NCI-H2107 (cell line): ENCODE measurements around the gene SLC25A39.
"Not testable (repeated sequence)": the region's sequence is repeated elsewhere in the genome, so short reads cannot be mapped to it uniquely, and the experiment has no call there.

ENCODE experiments used
- DNase-seq: peaks from one replicate; lab custom pipeline; 2025; lab: John Stamatoyannopoulos, UW

Gene SLC25A39

DNA sequence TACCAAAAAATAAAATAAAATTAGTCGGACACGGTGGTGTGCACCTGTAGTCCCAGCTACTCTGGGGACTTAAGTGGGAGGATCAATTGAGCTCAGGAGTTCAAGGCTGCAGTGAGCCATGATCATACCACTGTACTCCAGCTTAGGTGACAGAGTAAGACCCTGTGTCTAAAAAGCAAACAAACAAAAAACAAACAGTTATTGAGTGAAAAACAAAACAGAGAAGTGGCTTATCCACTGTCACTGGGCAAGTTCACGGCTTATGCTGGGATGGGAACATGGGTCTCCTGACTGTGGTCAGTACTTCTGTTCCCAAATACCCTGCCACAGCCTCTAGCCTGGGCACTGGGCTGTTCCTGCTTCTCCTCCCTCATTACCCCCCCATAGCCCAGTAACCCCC is 10.9 kb upstream of the SLC25A39 start:
- DNase-seq: no peak

DNA sequence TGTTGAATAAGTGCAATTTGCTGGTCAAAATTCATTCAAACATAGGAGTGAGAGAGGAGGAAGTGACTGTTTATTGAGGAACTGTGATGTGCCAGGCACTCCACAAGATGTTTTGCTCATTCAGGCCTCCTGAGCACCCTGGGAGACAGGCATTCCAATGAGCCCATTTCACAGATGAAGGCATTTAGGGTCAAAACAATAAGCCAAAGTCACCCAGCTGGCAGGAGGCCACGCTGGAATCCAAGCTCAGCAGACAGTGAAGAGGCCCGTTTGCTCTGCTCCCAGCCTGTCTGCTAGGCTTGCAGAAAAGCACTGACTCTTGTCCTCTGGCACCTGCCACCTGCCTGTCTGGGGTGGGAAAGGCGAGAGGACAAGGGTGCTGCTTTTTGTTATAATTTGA is 10.1 kb upstream of the SLC25A39 start:
- DNase-seq: no peak

DNA sequence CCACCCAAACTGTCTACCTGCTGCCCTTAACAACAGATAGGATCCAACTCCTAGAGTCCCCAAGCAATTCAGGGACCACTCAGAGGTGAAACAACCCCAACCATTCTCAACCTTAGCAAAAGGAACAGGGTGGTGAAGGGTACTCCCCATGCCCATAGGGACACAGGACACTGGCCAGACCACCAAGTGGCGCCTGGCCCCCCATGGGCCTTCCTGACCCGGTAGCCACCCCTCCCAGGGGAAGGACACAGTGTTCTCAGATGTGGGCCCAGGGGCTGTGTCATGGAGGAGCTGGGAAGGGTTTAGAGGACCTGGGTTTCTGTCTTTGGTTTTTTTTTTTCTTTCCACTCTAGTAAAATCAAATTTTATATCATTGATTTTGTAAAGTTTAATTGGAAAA is 9.7 kb upstream of the SLC25A39 start:
- DNase-seq: no peak

DNA sequence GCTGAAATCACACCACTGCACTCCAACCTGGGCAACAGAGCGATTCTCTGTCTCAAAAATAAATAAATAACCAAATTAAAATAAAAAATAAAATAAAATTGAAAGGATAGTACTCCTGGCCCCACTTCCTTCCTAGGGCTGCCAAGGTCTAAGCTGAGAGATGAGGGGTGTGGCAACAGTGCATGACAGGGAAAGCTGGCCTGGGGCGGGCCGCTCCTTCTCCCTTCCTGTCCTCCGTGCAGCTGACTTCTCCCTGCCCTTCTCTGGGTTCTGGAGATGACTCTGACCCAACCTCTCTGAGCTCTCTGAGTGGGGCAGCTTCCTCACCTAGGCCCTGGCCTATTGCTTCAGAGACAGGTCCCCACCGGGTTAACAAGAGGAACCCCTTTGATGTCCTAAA is 8.7 kb upstream of the SLC25A39 start:
- no peak for DNase-seq

DNA sequence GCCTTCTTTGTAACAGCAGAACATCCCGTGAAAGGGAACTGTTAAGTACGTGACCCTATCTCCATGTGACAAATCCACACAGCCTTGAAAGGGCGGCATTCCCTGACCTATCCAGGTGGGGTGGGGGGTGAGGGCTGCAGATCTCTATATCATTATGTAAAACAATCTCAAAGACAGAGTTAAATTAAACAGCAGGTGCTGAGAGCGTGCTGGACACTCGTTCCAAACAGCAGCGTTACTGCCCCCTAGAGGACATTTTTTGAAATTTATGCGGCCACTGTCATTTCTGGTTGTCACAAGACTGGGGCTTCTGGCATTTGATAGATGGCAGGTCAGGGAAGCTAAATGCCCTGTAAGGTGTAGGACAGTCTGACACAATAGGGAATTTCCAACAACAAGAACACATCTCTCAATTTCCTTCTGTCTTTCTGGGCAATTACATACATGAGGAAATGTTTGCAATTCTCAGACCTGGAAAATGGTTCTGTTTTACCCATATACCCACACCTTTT is 6.7 kb upstream of the SLC25A39 start:
- peak; percentile 50 for DNase-seq

DNA sequence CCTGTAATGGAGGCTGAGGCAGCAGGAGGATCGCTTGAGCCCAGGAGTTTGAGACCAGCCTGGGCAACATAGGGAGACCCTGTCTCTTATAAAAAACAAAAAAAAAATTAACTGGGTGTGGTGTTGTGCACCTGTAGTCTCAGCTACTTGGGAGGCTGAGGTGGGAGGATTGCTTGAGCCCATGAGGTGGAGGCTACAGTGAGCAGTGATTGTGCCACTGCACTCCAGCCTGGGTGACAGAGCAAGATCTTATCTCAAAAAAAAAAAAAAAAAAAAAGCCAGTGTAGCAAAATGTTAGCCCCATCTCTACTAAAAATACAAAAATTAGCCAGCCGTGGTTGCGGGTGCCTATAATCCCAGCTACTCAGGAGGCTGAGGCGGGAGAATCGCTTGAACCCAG is 5.6 kb upstream of the SLC25A39 start:
- DNase-seq: not testable (repeated sequence)

DNA sequence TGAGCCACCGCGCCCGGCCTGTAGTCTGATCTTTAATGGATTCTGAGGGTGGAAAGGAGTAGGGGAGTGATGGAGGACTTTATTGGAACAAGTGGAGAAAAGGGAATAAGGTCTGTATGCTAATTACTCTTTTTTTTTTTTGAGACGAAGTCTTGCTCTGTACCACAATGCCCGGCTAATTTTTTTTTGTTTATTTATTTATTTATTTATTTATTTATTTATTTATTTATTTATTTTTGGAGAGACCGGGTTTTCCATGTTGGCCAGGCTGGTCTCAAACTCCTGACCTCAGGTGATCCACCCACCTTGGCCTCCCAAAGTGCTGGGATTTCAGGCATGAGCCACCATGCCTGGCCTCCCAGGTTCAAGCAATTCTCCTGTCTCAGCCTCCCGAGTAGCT is 4.9 kb upstream of the SLC25A39 start:
- DNase-seq: not testable (repeated sequence)

DNA sequence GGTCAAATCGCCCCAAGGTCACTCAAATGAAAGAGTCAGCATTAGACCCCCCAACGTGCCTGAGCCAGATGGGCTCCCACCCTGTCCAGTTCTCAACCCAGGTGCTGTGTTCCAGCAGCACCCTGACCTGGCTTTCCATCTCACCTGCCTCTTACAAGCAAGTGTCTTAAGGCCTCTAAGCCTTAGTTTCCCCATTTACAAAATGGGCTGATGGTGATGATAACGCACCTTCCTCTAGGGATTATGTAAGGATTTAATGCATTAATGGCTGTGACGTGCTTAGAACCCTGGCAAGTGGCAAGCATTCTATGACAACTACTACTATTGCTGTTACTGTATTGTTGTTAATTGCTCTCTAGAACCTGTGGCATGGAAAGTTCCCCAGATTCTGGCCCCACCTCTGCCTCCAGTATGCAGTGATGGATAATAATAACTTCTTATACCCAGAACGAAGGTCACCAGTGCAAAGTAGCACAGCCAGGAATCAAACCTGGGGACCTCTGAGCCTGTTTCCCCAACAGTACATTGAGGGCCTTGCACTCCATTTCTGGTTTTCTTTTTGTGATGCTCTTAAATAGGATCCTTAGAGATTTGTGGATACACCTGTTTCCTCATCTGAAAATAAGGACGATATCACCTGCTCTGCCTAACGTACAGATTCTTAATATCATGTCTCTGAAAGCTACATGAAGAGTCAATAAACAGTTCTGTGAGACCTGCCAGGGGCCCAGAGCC is 3.3 kb upstream of the SLC25A39 start:
- no peak for DNase-seq

DNA sequence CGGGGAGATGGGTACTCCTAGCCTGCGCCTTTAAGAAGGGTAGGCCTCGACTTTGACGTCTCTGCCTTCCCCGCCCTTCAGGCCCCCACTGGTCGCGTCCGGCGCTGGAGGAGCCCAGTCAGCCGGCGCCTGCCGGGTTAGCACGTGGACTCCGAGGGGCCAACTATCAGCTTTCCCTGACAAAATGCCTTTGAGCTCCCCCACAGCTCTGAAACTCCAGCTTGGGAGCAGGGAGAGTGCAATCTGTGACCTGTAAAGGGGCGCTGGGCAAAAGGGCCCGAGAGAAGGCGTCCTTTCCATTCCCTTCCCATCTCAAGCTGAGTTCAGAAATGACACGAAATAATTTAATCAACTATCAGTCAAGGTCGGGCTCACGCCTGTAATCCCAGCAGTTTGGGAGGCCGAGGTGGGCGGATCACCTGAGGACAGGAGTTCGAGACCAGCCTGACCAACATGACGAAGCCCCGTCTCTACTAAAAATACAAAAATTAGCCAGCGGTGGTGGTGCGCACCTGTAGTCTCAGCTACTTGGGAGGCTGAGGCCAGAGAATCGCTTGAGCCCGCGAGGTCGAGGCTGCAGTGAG is 2.3 kb upstream of the SLC25A39 start:
- DNase-seq: peak; percentile 72

DNA sequence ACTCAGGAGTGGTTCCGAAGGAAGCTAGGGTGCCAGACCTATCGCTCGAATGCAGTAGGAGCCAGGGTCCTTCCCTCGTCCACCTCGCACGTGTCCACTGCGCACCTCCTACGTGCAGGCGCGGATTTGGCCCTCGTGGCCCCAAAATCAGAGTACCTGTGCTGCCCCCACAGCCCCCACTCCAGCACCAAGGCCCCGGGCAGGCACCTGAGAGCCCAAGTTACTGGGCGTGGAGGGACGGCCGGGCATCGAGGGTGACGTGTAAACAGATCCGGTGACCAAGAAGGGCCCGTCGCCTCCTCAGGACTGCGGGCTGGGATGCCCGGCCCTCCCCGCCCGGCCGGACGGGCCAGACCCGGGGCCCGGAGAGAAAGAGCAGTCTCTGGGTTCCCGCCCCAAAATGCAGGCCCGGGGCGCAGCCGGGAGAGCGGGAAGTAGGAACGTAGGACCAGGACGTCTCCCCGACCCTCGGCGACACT is 492 bp downstream of the SLC25A39 start:
- DNase-seq: no peak

DNA sequence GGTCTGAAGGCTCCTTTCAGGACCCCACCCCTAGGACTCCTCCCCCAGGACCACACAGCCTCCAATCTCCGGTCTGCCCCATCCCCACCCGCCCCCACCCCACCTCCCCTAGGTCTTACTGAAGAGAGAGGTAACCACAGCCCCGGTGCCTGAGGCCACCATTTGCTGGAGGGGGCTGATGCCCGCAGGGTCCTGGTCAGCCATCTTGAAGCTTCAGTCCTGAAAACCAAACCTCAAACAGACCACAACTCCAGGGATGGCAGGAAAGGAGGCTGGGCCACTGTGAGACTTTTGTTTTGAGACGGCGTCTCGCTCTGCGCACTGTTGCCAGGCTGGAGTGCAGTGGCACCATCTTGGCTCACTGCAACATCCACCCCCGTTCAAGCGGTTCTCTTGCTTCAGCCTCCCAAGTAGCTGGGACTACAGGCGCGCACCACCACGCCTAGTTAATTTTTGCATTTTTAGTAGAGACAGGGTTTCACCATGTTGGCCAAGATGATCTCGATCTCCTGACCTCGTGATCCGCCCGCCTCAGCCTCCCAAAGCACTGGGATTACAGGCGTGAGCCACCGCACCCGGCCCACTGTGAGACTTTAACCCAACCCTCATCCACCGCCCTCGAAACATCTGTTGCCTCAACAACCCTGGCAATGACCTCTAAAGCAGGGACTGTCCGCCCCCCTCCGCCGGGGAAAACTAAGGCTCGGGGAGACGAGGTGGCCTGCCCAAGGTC is 1.1 kb downstream of the SLC25A39 start:
- no peak for DNase-seq

DNA sequence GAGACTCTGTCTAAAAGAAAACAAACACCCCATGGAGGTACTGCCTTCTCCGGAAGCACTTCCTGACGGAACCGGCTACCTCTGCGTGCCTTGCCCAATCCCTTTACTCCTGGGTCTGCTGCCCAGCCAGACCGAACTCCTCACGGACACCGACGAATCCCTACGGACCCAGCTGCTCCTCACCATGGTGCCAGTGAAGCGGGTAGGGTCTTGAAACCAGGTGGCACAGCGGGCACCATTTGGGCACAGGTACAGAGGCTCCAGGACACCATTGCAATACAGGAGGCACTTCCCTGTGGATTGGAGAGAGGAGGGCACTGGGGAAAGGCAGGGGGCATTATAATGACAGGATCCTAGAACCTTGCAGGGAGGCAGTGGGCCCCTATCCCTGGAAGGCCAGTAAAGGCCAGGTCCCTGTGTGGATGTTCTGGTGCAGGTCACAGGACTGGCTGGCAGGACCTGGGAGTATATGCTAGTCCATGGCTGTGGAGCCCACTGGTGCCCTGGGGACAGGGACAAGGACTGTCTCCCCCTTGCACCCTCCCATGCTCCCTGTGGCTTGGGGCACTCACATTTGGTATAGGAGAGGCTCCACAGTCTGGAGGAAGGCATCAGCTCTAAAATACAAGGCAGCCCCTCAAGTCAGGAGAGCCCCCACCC is 2.3 kb downstream of the SLC25A39 start:
- DNase-seq: no peak

DNA sequence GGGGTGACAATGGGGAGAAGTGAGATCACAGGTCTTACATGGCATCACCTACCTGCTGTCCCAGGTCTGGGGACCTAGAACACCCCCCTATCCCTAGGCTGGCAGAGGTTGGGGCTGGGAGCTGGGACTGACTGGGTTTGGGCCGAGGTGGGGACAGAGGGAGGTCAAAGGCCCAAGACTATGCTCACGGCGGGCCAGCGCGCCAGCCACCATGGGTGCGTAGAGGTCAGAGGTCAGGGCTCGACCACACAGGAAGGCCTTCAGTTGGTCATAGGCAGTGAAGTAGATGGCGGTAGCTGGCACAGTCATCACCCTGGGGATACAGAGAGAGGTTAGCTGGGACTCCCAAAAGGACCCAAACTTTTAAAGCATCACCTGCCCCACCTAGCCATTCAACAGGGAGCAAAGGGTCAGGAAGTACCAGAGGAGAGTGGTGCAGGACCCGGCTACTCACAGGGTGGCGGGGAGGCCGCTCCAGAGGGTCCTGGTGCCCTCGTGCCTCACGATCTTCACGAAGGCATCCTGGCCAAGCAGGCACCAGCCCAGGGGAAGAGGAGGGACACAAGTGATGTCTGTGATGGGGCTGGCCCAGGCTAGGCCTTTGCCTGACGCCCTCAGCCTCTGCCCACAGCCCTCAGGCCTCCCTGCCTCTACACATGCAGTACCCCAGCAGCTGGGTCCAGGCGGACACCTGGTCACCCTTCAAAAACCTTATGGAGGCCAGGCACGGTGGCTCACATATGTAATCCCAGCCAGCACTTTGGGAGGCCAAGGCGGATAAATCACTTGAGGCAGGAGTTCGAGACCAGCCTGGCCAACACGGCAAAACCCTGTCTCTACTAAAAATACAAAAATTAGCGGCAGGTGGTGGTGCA is 3.1 kb downstream of the SLC25A39 start:
- no peak for DNase-seq

DNA sequence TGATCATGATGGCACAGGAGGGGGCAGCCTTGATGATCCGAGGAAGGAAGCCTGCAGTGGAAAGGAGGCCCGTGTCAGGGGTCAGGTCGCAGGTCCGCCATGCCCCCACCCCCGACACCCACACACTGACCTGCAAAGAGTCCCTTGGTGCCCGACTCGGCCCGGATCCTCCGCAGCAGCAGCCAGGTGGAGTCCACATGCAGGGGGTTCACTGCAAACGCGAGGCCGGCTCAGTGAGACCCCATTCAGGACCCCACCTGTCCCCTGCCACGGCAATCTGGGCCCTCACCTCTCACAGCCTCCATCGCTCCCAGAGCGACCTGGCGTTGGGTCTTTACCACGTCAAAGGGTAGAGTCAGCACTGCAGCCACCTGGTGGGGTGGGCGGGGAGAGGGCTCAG is 4.6 kb downstream of the SLC25A39 start:
- DNase-seq: no peak

DNA sequence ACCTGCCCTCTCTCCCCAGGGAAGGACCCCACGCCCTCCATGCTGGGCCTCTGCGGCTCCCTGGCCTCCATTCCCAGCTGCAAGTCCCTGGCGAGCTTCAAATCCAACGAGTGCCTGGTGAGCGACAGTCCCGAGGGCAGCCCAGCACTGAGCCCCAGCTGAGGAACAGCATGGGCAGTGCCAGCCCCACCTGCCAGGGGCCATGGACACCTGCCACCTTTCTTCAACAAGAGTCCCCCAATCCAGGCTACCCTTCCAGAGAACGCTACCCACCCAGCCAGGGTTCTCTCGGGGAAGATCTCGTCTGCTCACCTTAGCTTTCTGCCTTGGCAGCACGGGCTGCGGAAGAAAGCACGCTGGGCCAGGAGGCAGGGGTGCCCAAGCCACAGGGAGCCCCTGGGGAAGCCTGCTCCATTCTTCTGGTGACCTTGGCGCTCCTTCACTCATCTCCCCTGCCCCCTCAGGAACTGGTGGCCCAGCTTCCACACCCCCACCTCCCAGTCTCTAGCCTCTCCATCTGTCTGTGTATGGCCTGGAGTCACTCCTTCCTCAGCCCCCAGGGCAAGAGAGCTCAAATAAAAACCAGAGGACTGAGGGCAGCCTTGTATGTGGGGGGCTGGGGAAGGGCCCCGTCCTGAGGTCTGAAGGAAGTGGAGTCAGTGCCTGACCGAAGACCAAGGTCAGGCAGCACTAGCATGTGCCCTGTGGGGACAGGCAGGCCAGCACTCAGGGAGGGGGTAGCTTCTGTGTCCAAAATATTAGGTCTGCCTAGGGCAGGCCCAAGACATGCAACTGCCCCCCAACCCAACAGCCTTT is 6.3 kb downstream of the SLC25A39 start:
- no peak for DNase-seq

DNA sequence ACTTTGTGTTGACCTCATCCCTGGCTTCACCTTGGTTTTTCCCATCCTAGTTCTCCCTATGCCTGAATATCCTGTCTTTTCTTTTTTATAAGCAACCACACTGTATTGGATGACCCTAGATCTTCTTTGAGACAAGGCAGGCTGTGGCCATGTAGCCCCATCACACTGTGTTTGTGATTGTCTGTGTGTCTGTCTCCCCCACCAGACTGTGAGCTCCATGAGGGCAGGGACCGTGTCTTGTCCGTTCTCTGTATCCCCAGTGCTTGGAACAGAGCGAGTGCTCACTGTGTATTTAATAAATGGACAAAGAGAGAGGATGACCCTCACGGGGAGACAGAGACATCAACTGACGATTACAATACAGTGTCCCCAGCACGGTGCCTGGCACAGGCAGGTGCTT is 7.1 kb downstream of the SLC25A39 start:
- no peak for DNase-seq

DNA sequence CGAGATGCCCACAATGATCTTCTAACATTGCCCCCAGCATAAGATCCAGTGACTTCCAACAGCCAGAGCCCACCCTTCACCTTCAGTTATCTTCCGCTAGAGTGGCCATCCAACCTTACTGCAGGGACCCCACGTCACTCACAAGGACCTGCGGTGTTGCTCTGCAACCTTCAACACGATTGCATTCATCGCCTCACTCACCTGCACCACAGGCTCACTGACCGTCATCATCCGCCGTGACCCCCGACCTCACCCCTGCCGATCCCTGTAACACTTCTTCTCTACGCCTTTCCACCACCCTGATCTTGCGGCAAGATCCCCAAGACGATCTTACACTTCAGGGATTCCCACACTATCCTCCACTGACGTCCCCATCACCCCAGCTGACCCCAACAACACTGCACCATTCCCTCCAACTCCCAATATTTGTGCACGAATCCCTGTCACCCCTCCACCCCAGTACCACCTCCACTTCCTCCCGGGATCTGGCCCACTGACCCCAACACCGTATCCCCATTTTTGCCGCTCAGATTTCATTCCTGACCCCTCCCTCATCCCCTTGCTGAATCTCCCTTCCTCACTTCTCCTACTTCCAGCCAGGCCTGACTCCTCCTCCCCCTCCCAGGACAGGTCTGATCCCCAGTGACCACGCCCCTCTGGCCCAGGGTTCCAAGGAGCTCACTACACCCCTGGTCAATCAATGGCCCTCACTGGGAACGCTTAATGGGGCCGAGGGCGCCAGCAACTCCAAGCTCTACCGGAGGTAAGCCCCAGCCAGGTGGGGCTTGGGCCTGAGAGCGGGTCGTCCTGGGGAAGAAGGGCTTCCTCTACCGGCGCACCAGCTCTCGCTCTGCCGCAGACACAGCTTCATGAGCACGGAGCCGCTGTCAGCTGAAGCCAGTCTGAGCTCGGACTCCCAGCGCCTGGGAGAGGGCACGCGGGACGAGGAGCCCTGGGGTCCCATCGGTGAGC is 8.6 kb downstream of the SLC25A39 start:
- DNase-seq: no peak

DNA sequence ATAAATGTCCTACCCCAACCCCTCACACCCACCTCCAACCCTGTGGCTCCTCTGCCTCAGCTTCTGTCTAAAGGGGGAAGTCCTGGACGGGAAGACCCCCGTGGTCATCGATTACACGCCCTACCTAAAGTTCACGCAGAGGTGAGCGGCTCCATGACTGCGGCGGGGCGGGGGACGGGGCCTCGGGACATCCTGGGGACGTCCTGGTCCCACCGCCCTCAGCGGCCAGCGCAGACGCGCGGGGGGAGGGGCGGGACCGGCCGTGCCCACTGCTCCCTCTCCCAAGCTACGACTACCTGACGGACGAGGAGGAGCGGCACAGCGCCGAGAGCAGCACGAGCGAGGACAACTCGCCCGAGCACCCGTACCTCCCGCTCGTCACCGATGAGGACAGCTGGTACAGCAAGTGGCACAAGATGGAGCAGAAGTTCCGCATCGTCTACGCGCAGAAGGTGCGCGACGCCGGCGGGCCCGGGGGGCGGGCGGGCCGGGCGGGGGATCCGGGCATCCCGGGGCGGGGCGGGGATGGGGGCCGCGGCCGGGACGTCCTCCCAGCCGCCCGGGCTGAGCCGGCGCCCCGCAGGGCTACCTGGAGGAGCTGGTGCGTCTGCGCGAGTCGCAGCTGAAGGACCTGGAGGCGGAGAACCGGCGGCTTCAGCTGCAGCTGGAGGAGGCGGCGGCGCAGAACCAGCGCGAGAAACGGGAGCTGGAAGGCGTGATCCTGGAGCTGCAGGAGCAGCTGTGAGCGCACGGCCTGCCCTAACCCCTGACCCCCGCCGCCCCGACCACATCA is 9.6 kb downstream of the SLC25A39 start:
- DNase-seq: peak; percentile 54

DNA sequence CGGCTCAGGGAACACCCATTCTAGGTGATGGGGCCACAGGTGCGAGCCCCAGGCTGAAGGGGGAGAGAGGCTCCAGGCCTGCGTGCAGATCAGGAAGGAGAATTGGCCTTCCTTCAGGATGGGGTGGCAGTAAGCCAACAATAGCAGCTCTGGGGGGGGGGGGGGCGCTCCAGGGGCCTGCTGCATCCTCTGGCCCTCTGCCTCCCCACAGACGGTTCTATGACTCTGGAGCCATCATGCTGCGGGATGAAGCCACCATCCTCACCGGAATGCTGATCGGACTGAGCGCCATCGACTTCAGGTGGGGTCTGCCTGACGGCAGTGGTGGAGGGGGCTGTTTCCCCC is 10.1 kb downstream of the SLC25A39 start:
- DNase-seq: no peak
